ENCODE data around the gene HAL. TPM values are rescaled to one million over a fixed set of nuclear protein-coding genes. Genes with fewer than 3 reads are reported as not detected.

Gene HAL
- total and polyA plus RNA-seq, 2 of the 13 experiments (the other 11 are each of a cell fraction or from before 2014, with no cell fraction given), result 0.89 to 37.8 TPM

- in situ Hi-C loops (cut with HindIII; ENCODE audit: extremely low pct_ligation_motif_present, low pct_unique_long_range_greater_than_20kb), result loop anchor here (25.0 kb wide), 1 partner anchor 407 kb away; no protein-coding TSS in a partner anchor
These were observed 1.7 kb downstream of the HAL start for GRCh38 chr12:95994476-95994875.

GRCh38 chr12:95993907-95994306, 2.2 kb downstream of the HAL start:
- no TSS peak for BruUV-seq (replicated peaks)
- no peak for DNase-seq (ENCODE audit: low spot score)
- WGBS (ENCODE audit: low lambda C conversion rate), result 91% methylated on average over 7 of the region's 7 CpGs

More at GRCh38 chr12:95994476-95994875, 1.7 kb downstream of the HAL start:
- Histone ChIP-seq H3K36me3 (replicated peaks in 1 of 2; ENCODE audit: control insufficient read depth in 1 of 2, insufficient read depth in 2 of 2, low read length in 2 of 2) (no peaks in the 10 kb centered on the region; a peak in 1 of 5 replicates), H3K79me2 (ENCODE audit: insufficient read depth, low read length) (no peaks in the 10 kb centered on the region), H3K4me3 (replicated peaks in 1 of 3; ENCODE audit: insufficient read depth in 1 of 3, low read depth in 2 of 3, low read length in 3 of 3) (no peak overlapping the region; a peak in 1 of 6 replicates), H3K9me3 (ENCODE audit: low read length) (no peaks in the 10 kb centered on the region), H3K4me2 (ENCODE audit: low read depth, low read length) (peak overlapping the region; percentile 72; the same call in 1 of the 2 replicates), H3K27ac (ENCODE audit: extremely low read length, insufficient read depth, low read length) (no peak overlapping the region), H4K20me1 (ENCODE audit: insufficient read depth, low read length) (no peaks in the 10 kb centered on the region), H2AFZ (ENCODE audit: low read length) (no peak overlapping the region), H3K4me1 (ENCODE audit: insufficient read depth, low read length) (peaks cover 54% of the 10 kb centered on the region), H3K27me3 (ENCODE audit: control insufficient read depth in 1 of 2, insufficient read depth in 2 of 2, low read length in 2 of 2) (no peaks in the 10 kb centered on the region), H3K9ac (ENCODE audit: insufficient read depth, low read depth, low read length) (no peak overlapping the region)
- intact Hi-C loops (cut with micrococcal nuclease; ENCODE audit: unreplicated experiment), result no loop called here
- ChIA-PET CTCF (ENCODE audit: low intra/inter-chr PET ratio, low total read pairs) (no interaction called here), POLR2A (interaction anchor here (1.1 to 5.2 kb wide), 5 partner anchors 20 to 51 kb away, joined by 3 to 43 read pairs (median 24); partner anchors contain the start of genes AMDHD1 and CCDC38)
- no peak for ATAC-seq
- TF ChIP-seq ZNF598 (CRISPR knock-in tag; IDR thresholded peaks at IDR 0.05; ENCODE audit: borderline replicate concordance), result peak; percentile 40; the same call in 1 of the 2 replicates
- no peak for TF ChIP-seq SALL1 (CRISPR knock-in tag; IDR thresholded peaks at IDR 0.05)
- DNase-seq (ENCODE audit: low spot score), result no peak
- WGBS (ENCODE audit: low lambda C conversion rate), result 89% methylated on average over 4 of the region's 5 CpGs
- BruUV-seq (replicated peaks), result no TSS peak
- no peak for FAIRE-seq

More at GRCh38 chr12:95993907-95994306, 2.2 kb downstream of the HAL start:
- Histone ChIP-seq H3K9ac (ENCODE audit: insufficient read depth, low read depth, low read length) (no peak overlapping the region), H2AFZ (ENCODE audit: low read length) (no peak overlapping the region), H3K4me2 (ENCODE audit: low read depth, low read length) (0 out of 2 replicates have a peak overlapping the region, but pooled peaks have one; percentile 11), H3K27me3 (ENCODE audit: control insufficient read depth in 1 of 2, insufficient read depth in 2 of 2, low read length in 2 of 2) (no peaks in the 10 kb centered on the region), H3K4me1 (ENCODE audit: insufficient read depth, low read length) (peaks cover 51% of the 10 kb centered on the region), H3K36me3 (replicated peaks in 1 of 2; ENCODE audit: control insufficient read depth in 1 of 2, insufficient read depth in 2 of 2, low read length in 2 of 2) (no peaks in the 10 kb centered on the region; a peak in 1 of 5 replicates), H3K4me3 (replicated peaks in 1 of 3; ENCODE audit: insufficient read depth in 1 of 3, low read depth in 2 of 3, low read length in 3 of 3) (no peak overlapping the region), H3K9me3 (ENCODE audit: low read length) (no peaks in the 10 kb centered on the region), H3K79me2 (ENCODE audit: insufficient read depth, low read length) (no peaks in the 10 kb centered on the region), H4K20me1 (ENCODE audit: insufficient read depth, low read length) (no peaks in the 10 kb centered on the region), H3K27ac (ENCODE audit: extremely low read length, insufficient read depth, low read length) (no peak overlapping the region)
- TF ChIP-seq SRSF4 (IDR thresholded peaks at IDR 0.05; ENCODE audit: low read depth, low read length, poor library complexity, severe bottlenecking), result no peak
- TF ChIP-seq MAFG (CRISPR knock-in tag; IDR thresholded peaks at IDR 0.05), result no peak
- TF ChIP-seq RBFOX2 (IDR thresholded peaks at IDR 0.05; ENCODE audit: low read depth, low read length), result no peak
- no peak for TF ChIP-seq ZNF382 (CRISPR knock-in tag; IDR thresholded peaks at IDR 0.05; ENCODE audit: borderline replicate concordance)
- TF ChIP-seq HIC2 (CRISPR knock-in tag; IDR thresholded peaks at IDR 0.05; ENCODE audit: low read depth), result no peak
- TF ChIP-seq FOXK2 (IDR thresholded peaks at IDR 0.05), result no peak
- FAIRE-seq (no peak), ATAC-seq (no peak)
- CTCF ChIA-PET (ENCODE audit: low intra/inter-chr PET ratio, low total read pairs), result no interaction called here
- intact Hi-C loops (cut with micrococcal nuclease; ENCODE audit: unreplicated experiment), result no loop called here
- in situ Hi-C loops (cut with HindIII; ENCODE audit: extremely low pct_ligation_motif_present, low pct_unique_long_range_greater_than_20kb), result loop anchor here (25.0 kb wide), 1 partner anchor 407 kb away; no protein-coding TSS in a partner anchor
- POLR2A ChIA-PET, result interaction anchor here (1.2 to 5.2 kb wide), 3 partner anchors 19 to 51 kb away, joined by 3 to 43 read pairs (median 30); partner anchors contain the start of genes AMDHD1 and CCDC38
